ENCODE results near the gene ZDHHC23. TPM values are rescaled to one million over a fixed set of nuclear protein-coding genes. Genes with fewer than 3 reads are reported as not detected.

Gene ZDHHC23
- total RNA-seq, 1 donor from 2014 or later = 0.68 TPM

DNA sequence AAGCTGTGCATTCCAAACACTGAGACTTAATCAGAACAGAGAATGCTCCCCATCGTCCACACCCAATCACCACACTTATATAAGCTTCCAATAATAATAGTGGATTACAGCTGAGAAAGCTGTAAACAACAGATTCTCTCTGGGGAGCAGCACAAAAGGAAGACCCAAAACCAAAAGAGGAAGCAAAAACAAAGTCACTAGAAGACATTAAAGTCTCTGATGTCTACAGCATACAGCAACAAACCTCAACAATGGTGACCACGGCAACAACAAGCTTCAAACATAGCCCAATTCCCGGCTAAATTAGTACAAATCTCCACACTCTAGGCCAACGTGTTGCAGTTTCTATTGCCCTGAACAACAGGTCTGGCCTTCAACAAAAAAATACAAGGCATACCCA lies 37.7 kb downstream of the ZDHHC23 start:
- no peak for FAIRE-seq
- Mint-ChIP-seq H3K4me3 (ENCODE audit: unreplicated experiment) (no peak overlapping the region), H3K36me3 (ENCODE audit: low read depth, unreplicated experiment) (peaks cover 13% of the 10 kb centered on the region), H3K27ac (ENCODE audit: unreplicated experiment) (peak overlapping the region; percentile 20), H3K4me1 (ENCODE audit: low read depth, unreplicated experiment) (no peaks in the 10 kb centered on the region), H3K9me3 (ENCODE audit: unreplicated experiment) (peaks cover 5% of the 10 kb centered on the region), H3K27me3 (ENCODE audit: low read depth, unreplicated experiment) (no peaks in the 10 kb centered on the region)
- Histone ChIP-seq H3K9me3 (ENCODE audit: insufficient read depth, low read depth, low read length) (no peaks in the 10 kb centered on the region), H3K27me3 (ENCODE audit: insufficient read depth, low read length) (no peaks in the 10 kb centered on the region), H3K9ac (ENCODE audit: low read length) (no peak overlapping the region), H4K20me1 (ENCODE audit: insufficient read depth, low read length) (no peaks in the 10 kb centered on the region), H3K4me3 (ENCODE audit: insufficient read depth, low read depth, low read length) (no peak overlapping the region), H2AFZ (ENCODE audit: low read depth, low read length) (no peak overlapping the region), H3K4me2 (ENCODE audit: low read length) (no peak overlapping the region), H3K27ac (ENCODE audit: low read depth, low read length) (no peak overlapping the region), H3K79me2 (ENCODE audit: insufficient read depth, low read length) (no peaks in the 10 kb centered on the region), H3K4me1 (ENCODE audit: insufficient read depth, low read length) (no peaks in the 10 kb centered on the region), H3K36me3 (ENCODE audit: insufficient read depth, low read length) (no peaks in the 10 kb centered on the region)
- no peak for DNase-seq (ENCODE audit: low read depth)
- TF ChIP-seq, protein P1, sequence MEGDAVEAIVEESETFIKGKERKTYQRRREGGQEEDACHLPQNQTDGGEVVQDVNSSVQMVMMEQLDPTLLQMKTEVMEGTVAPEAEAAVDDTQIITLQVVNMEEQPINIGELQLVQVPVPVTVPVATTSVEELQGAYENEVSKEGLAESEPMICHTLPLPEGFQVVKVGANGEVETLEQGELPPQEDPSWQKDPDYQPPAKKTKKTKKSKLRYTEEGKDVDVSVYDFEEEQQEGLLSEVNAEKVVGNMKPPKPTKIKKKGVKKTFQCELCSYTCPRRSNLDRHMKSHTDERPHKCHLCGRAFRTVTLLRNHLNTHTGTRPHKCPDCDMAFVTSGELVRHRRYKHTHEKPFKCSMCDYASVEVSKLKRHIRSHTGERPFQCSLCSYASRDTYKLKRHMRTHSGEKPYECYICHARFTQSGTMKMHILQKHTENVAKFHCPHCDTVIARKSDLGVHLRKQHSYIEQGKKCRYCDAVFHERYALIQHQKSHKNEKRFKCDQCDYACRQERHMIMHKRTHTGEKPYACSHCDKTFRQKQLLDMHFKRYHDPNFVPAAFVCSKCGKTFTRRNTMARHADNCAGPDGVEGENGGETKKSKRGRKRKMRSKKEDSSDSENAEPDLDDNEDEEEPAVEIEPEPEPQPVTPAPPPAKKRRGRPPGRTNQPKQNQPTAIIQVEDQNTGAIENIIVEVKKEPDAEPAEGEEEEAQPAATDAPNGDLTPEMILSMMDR (IDR thresholded peaks at IDR 0.05; ENCODE audit: insufficient read depth, low read depth, low read length) = no peak
- TF ChIP-seq EZH2 (IDR thresholded peaks at IDR 0.05; ENCODE audit: insufficient read depth, low read length) = no peak

DNA sequence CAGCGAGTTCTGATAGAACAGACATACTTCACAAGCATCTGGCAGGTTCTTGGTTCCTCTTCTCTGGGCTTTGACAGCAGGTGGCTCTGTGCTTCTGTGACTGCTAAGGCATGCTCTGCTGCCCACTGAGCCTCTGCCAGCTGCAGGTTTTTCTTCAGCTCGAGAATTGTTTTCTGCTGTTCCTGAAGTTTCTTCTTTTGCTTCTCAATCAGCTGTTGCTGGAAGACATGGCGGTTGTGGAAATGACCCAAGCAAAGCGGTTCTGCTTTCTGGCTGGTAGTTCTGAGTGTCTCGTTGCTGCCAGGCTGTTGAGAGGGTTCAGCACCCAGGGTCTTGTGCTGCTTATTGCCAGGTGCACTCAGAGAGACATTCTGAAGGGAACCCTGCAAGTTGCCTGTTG lies 57.7 kb downstream of the ZDHHC23 start:
- Mint-ChIP-seq H3K27me3 (ENCODE audit: low read depth, unreplicated experiment) (no peaks in the 10 kb centered on the region), H3K4me1 (ENCODE audit: low read depth, unreplicated experiment) (no peaks in the 10 kb centered on the region), H3K36me3 (ENCODE audit: low read depth, unreplicated experiment) (peaks cover 11% of the 10 kb centered on the region), H3K4me3 (ENCODE audit: unreplicated experiment) (no peak overlapping the region), H3K9me3 (ENCODE audit: unreplicated experiment) (peaks cover 7% of the 10 kb centered on the region), H3K27ac (ENCODE audit: unreplicated experiment) (no peak overlapping the region)
- Histone ChIP-seq H3K4me2 (ENCODE audit: low read length) (no peak overlapping the region), H3K4me3 (ENCODE audit: insufficient read depth, low read depth, low read length) (no peak overlapping the region), H3K27me3 (ENCODE audit: insufficient read depth, low read length) (no peaks in the 10 kb centered on the region), H3K27ac (ENCODE audit: low read depth, low read length) (no peak overlapping the region), H3K9me3 (ENCODE audit: insufficient read depth, low read depth, low read length) (peaks cover 11% of the 10 kb centered on the region), H3K9ac (ENCODE audit: low read length) (no peak overlapping the region), H4K20me1 (ENCODE audit: insufficient read depth, low read length) (no peaks in the 10 kb centered on the region), H3K4me1 (ENCODE audit: insufficient read depth, low read length) (no peaks in the 10 kb centered on the region), H3K79me2 (ENCODE audit: insufficient read depth, low read length) (no peaks in the 10 kb centered on the region), H2AFZ (ENCODE audit: low read depth, low read length) (no peak overlapping the region), H3K36me3 (ENCODE audit: insufficient read depth, low read length) (no peaks in the 10 kb centered on the region)
- TF ChIP-seq, protein P1 (IDR thresholded peaks at IDR 0.05; ENCODE audit: insufficient read depth, low read depth, low read length) = no peak
- no peak for TF ChIP-seq EZH2 (IDR thresholded peaks at IDR 0.05; ENCODE audit: insufficient read depth, low read length)
- DNase-seq (ENCODE audit: low read depth) = no peak
- FAIRE-seq = no peak

DNA sequence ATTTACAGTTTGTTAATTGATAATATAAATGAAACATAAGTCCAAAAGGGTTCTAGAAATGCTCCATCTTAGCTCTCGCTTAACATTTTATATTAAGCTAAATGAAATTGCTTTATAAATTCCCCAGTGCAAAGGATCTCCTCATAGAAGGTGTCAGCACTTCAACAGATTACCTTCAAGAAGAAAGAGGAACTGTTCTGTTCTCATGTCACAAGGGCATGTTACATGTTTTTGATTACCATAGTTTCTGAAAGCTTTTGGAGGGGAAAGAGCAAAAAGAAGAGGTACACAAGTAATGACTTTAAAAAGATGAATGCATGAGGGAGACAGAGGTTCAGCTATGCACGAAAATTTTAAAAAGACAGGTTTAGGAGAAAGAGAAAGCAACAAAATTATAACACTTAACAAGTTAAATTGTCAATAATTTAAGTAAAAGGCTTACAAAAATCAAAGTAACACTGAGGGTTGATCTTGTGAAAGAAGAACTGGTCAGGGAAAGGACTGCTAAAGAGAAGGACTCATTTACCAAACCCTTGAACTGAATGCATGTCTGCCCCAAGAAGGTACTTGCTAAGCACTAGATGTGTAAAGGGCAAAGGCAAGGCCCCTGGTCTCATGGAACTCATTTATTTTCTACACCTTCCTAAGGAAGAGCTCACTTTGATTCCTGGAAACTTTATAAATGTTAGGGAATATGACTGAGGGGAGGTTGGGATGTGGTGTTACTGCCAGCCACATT lies 63.4 kb downstream of the ZDHHC23 start:
- FAIRE-seq = no peak
- Histone ChIP-seq H4K20me1 (ENCODE audit: insufficient read depth, low read length) (no peaks in the 10 kb centered on the region), H3K27me3 (ENCODE audit: insufficient read depth, low read length) (no peaks in the 10 kb centered on the region), H3K4me2 (ENCODE audit: low read length) (no peak overlapping the region), H2AFZ (ENCODE audit: low read depth, low read length) (no peak overlapping the region), H3K36me3 (ENCODE audit: insufficient read depth, low read length) (no peaks in the 10 kb centered on the region), H3K4me3 (ENCODE audit: insufficient read depth, low read depth, low read length) (no peak overlapping the region), H3K9me3 (ENCODE audit: insufficient read depth, low read depth, low read length) (peaks cover under 1% of the 10 kb centered on the region), H3K9ac (ENCODE audit: low read length) (no peak overlapping the region), H3K4me1 (ENCODE audit: insufficient read depth, low read length) (no peaks in the 10 kb centered on the region), H3K27ac (ENCODE audit: low read depth, low read length) (no peak overlapping the region), H3K79me2 (ENCODE audit: insufficient read depth, low read length) (no peaks in the 10 kb centered on the region)
- no peaks in the 10 kb centered on the region for H3K4me1 Mint-ChIP-seq (ENCODE audit: low read depth, unreplicated experiment)
- no peaks in the 10 kb centered on the region for H3K9me3 Mint-ChIP-seq (ENCODE audit: unreplicated experiment)
- no peak overlapping the region for H3K4me3 Mint-ChIP-seq (ENCODE audit: unreplicated experiment)
- H3K27me3 Mint-ChIP-seq (ENCODE audit: low read depth, unreplicated experiment) = no peaks in the 10 kb centered on the region
- no peak overlapping the region for H3K27ac Mint-ChIP-seq (ENCODE audit: unreplicated experiment)
- no peak for DNase-seq (ENCODE audit: low read depth)
- no peaks in the 10 kb centered on the region for H3K36me3 Mint-ChIP-seq (ENCODE audit: low read depth, unreplicated experiment)
- TF ChIP-seq EZH2 (IDR thresholded peaks at IDR 0.05; ENCODE audit: insufficient read depth, low read length) = no peak
- TF ChIP-seq, protein P1 (IDR thresholded peaks at IDR 0.05; ENCODE audit: insufficient read depth, low read depth, low read length) = no peak
